HG02571 (cell line): Measurements from ENCODE around the gene SPIRE2.
A peak's percentile ranks its signal among the peaks of the same experiment; 100 is the strongest.
"Not testable (repeated sequence)": the region's sequence is repeated elsewhere in the genome, so short reads cannot be mapped to it uniquely, and the experiment has no call there.

Experiments used
- ATAC-seq: cut with Tn5 transposase; IDR thresholded peaks from one replicate; pipeline ENCODE4 v1.9.1; 2021; ENCODE audit warnings: mild to moderate bottlenecking, moderate library complexity; ENCODE audit not compliant: unreplicated experiment

SPIRE2 gene

GRCh38 chr16:89912143-89912542, 83.9 kb downstream of the SPIRE2 start:
- no peak for ATAC-seq

GRCh38 chr16:89912627-89913026, 84.4 kb downstream of the SPIRE2 start:
- no peak for ATAC-seq

DNA sequence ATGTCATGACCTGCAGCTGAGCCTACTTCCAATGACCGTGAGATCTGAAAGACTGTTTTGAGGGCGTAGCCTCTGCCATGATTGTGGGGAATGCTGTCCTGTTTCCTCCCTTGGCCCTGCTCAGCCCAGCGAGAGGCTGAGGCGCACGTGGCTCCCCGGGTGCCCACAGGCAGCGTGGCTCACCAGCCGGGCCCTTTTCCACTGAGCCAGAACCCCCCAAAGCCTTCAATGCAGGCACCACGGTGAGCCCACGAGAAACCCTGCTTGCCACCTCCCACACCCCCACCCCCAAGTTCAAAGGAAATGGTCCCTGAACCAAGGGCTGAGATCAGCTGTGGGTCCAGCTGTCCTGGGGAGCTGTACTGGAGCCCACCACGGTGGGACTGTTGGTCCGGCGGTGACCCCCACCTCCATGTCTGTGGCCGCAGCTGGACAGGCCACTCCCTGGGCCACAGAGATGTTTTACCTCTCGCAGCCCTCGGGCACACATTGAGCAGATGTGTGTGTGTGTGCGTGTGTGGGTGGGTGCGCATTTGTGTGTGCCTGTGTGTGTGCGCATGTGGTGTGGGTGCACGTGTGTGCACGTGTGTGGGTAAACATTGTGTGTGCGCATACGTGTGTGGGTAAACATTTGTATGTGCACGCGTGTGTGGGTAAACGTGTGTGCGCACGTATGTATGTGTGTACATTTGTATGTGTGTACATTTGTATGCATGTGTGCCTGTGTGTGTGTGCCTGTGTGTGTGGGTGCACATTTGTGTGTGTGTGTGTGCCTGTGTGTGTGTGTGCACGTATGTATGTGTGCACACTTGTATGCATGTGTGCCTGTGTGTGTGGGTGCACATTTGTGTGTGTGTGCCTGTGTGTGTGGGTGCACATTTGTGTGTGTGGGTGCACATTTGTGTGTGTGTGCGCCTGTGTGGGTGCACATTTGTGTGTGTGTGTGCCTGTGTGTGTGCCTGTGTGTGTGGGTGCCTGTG, 85.4 kb downstream of the SPIRE2 start:
- no peak for ATAC-seq

DNA sequence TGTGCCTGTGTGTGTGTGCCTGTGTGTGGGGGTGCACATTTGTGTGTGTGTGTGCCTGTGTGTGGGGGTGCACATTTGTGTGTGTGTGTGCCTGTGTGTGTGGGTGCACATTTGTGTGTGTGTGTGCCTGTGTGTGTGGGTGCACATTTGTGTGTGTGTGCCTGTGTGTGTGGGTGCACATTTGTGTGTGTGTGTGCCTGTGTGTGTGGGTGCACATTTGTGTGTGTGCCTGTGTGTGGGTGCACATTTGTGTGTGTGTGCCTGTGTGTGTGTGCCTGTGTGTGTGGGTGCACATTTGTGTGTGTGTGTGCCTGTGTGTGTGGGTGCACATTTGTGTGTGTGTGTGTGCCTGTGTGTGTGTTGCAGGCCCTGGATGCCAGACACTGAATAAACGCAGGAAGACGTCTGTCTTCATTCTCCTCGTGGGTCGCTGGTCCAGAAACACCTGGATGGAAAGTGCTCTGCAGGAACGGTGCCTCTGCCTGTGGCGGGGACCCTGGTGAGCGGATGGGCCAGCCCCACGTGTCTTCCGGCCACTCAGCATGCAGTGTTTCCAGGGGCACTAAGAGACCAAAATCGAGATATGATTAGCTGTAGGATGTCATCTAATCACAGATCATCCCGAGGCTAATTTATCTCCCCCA, 86.5 kb downstream of the SPIRE2 start:
- not testable (repeated sequence) for ATAC-seq

DNA sequence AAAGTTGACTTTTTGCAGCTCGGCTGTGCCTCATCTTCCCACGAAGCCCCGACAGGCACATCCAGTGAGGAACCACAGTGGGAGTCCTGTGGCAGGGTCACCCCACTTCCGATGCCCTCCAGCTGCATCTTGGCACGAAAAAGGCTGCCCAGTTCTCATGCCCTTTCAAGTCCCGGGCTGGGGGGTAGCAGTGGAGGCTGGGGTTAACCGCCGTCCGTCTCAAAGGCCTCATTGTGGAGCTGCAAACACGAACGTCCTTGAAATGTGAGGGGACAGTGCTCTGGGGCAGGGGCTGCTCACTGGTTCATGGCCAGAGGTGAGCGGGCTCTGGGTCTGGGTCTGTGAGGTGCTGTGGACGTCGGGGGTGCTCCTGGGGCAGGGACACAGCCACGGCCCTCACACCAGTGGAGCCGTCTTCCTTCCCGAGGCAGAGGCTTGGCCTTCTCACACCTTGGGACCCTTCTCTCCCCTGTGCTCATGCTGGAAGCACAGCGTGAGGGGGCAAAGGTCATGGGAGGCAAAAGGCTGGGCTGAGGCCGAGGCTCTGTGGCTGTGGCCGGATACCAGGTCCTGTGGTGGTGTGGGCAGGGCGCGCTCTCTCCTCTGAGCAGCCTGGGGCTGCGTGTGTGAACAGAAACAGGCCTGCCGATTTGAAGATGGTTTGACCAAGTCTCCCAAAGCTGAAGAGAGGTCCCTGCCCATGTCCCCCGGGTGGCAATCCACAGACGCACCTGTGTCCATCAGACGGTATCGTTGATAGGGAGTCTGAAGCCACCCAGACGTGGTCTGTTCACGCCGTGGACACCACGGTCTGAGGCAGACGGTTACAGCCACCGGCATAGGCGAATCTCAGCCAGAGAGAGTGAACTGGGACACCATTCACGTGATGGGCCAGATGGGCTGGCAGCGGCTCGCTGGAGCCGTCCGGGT, 87.3 kb downstream of the SPIRE2 start:
- no peak for ATAC-seq

- peak; percentile 60 for ATAC-seq
Observed at GRCh38 chr16:89917773-89918452, 89.6 kb downstream of the SPIRE2 start.

- no peak for ATAC-seq
Observed at GRCh38 chr16:89918453-89919347, 90.4 kb downstream of the SPIRE2 start, which contains the start of gene MC1R. MC1R (plus strand) TSS chr16:89918862; CDS start chr16:89919259, 397 bp downstream.

- ATAC-seq: no peak
Observed at GRCh38 chr16:89919535-89920406, 91.5 kb downstream of the SPIRE2 start.

DNA sequence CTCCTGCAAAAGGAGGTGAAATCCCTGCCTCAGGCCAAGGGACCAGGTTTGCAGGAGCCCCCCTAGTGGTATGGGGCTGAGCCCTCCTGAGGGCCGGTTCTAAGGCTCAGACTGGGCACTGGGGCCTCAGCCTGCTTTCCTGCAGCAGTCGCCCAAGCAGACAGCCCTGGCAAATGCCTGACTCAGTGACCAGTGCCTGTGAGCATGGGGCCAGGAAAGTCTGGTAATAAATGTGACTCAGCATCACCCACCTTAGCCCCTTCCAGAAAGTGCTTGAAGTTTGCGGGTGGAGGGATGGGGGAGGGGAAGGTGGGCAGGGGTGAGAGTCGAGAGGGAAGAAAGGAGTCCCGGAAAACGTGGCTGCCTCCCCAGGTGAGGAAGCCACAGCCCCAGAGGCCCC, 92.4 kb downstream of the SPIRE2 start:
- no peak for ATAC-seq
